Esophagus squamous epithelium (tissue), 5 donors: ENCODE data around the gene TRPM1. TPM values are rescaled to one million over a fixed set of nuclear protein-coding genes. Genes with fewer than 3 reads are reported as not detected.

Source experiments
- DNase-seq: peaks from one replicate; lab custom pipeline; 2025; lab: John Stamatoyannopoulos, UW
- H3K27ac ChIP-seq, 4 donors: fragments of 200-600 bp; sonication (generic); one replicate each; pipeline ENCODE4 v1.5.1; 2016 to 2019; ENCODE audit warnings: mild to moderate bottlenecking in 1 of 4
- H3K27me3 ChIP-seq, 4 donors: fragments of 200-600 bp; sonication (generic); 1 replicate in 3 of 4; 2 replicates in 1 of 4; pipeline versions ENCODE4 v1.5.1 to v1.6.0; 2017 to 2021; ENCODE audit warnings: antibody characterized with exemption in 1 of 4
- H3K36me3 ChIP-seq, 3 donors: fragments of 200-600 bp; sonication (generic); one replicate each; pipeline ENCODE4 v1.5.1; 2016 to 2019
- H3K4me1 ChIP-seq, 3 donors: fragments of 200-600 bp; sonication (generic); one replicate each; pipeline ENCODE4 v1.5.1; 2017 to 2019
- H3K4me3 ChIP-seq, 4 donors: fragments of 200-600 bp; sonication (generic); 1 replicate in 3 of 4; 2 replicates in 1 of 4; pipeline ENCODE4 v1.5.1; 2016 to 2019; ENCODE audit warnings: mild to moderate bottlenecking in 2 of 4, moderate library complexity in 1 of 4
- H3K9me3 ChIP-seq, 3 donors: fragments of 200-600 bp; sonication (generic); one replicate each; pipeline ENCODE4 v1.5.1; 2016 to 2019
- CTCF ChIP-seq, 6 experiments: fragments of 450-650 bp in 4 of 6; fragments of 200-600 bp in 2 of 6; sonication (generic) in 2 of 6; IDR thresholded peaks; one replicate each; pipeline ENCODE4 v1.5.1; 2016 to 2019; ENCODE audit warnings: antibody characterized with exemption in 6 of 6, mild to moderate bottlenecking in 4 of 6, moderate library complexity in 4 of 6
- POLR2A ChIP-seq, 4 donors: fragments of 450-650 bp; IDR thresholded peaks; one replicate each; pipeline ENCODE4 v1.6.1; 2017; ENCODE audit warnings: antibody characterized with exemption in 4 of 4, mild to moderate bottlenecking in 4 of 4, moderate library complexity in 3 of 4
- WGBS, 2 donors: methylation state at CpG; one replicate each; pipeline ENCODE4 v1.1.5; 2018; 5-methylcytosine and 5-hydroxymethylcytosine counted together
- intact Hi-C: fragments of 100-400 bp; cut with DNase I; formaldehyde crosslinking; loops from one replicate; pipeline ENCODE4 v1.15.0; 2022
- total RNA-seq, 4 donors: library from RNA; depleted of rRNA; stranded (reverse); fragments of >200 nt; gene quantifications; one replicate each; pipeline ENCODE4 v1.1.0, GENCODE V29; 2016
- donor health status: DM: yes; HTN: yes; CAD: no.

TRPM1 gene
- total RNA-seq, 4 donors from 2014 or later: not detected

- 90 to 95% methylated on average over 15 to 19 of the region's 19 CpGs for WGBS, 2 donors
- no peak for TF ChIP-seq POLR2A (IDR thresholded peaks at IDR 0.05)
- no peak for TF ChIP-seq CTCF (IDR thresholded peaks at IDR 0.05)
- no peak for DNase-seq
- intact Hi-C loops: no loop called here
- Histone ChIP-seq H3K27me3 (no peaks in the 10 kb centered on the region), H3K4me1 (peaks cover 0 to 12% (median 6%) of the 10 kb centered on the region in 3 donors), H3K36me3 (no peaks in the 10 kb centered on the region), H3K9me3 (no peaks in the 10 kb centered on the region), H3K27ac (no peak overlapping the region), H3K4me3 (no peak overlapping the region)
These were observed 54.7 kb downstream of the TRPM1 start for GRCh38 chr15:31046759-31047359.

GRCh38 chr15:31045606-31046005, 55.9 kb downstream of the TRPM1 start:
- H3K27ac ChIP-seq: no peak overlapping the region
- H3K9me3 ChIP-seq: no peaks in the 10 kb centered on the region
- intact Hi-C loops: no loop called here
- no peaks in the 10 kb centered on the region for H3K27me3 ChIP-seq
- no peaks in the 10 kb centered on the region for H3K36me3 ChIP-seq
- 80 to 87% methylated on average over 3 of the region's 3 CpGs for WGBS, 2 donors
- peaks cover 0 to 12% (median 6%) of the 10 kb centered on the region in 3 donors for H3K4me1 ChIP-seq
- DNase-seq: no peak
- no peak overlapping the region for H3K4me3 ChIP-seq
- TF ChIP-seq POLR2A (IDR thresholded peaks at IDR 0.05) (no peak), CTCF (IDR thresholded peaks at IDR 0.05) (no peak)

GRCh38 chr15:31042751-31043150, 58.8 kb downstream of the TRPM1 start:
- intact Hi-C loops: no loop called here
- Histone ChIP-seq H3K36me3 (no peaks in the 10 kb centered on the region), H3K9me3 (no peaks in the 10 kb centered on the region), H3K27ac (no peak overlapping the region), H3K27me3 (no peaks in the 10 kb centered on the region), H3K4me3 (no peak overlapping the region), H3K4me1 (no peaks in the 10 kb centered on the region)
- DNase-seq: no peak
- no peak for TF ChIP-seq CTCF (IDR thresholded peaks at IDR 0.05)
- TF ChIP-seq POLR2A (IDR thresholded peaks at IDR 0.05): no peak
- WGBS, 2 donors: 63 to 65% methylated on average over 2 of the region's 2 CpGs

GRCh38 chr15:31041610-31042009, 59.9 kb downstream of the TRPM1 start:
- H3K27me3 ChIP-seq: no peaks in the 10 kb centered on the region
- H3K9me3 ChIP-seq: no peaks in the 10 kb centered on the region
- H3K36me3 ChIP-seq: no peaks in the 10 kb centered on the region
- DNase-seq: no peak
- intact Hi-C loops: no loop called here
- TF ChIP-seq POLR2A (IDR thresholded peaks at IDR 0.05) (no peak), CTCF (IDR thresholded peaks at IDR 0.05) (no peak)
- WGBS, 2 donors: 95 to 96% methylated on average over 4 of the region's 4 CpGs
- no peaks in the 10 kb centered on the region for H3K4me1 ChIP-seq
- H3K27ac ChIP-seq: no peak overlapping the region
- no peak overlapping the region for H3K4me3 ChIP-seq

GRCh38 chr15:31040611-31041010, 60.9 kb downstream of the TRPM1 start:
- DNase-seq: no peak
- TF ChIP-seq POLR2A (IDR thresholded peaks at IDR 0.05): no peak
- no peak for TF ChIP-seq CTCF (IDR thresholded peaks at IDR 0.05)
- Histone ChIP-seq H3K36me3 (no peaks in the 10 kb centered on the region), H3K27me3 (no peaks in the 10 kb centered on the region), H3K4me3 (no peak overlapping the region), H3K9me3 (no peaks in the 10 kb centered on the region), H3K4me1 (no peaks in the 10 kb centered on the region), H3K27ac (no peak overlapping the region)
- WGBS, 2 donors: 88 to 90% methylated on average over 6 to 7 of the region's 8 CpGs
- intact Hi-C loops: no loop called here
